DMS153 treated with DMSO at 0.1 percent for 48 hours (cell line): Measurements from ENCODE around the gene GPR32.
"Not testable (repeated sequence)": the region's sequence is repeated elsewhere in the genome, so short reads cannot be mapped to it uniquely, and the experiment has no call there.

Experiments
- DNase-seq: peaks from one replicate; lab custom pipeline; 2025; ENCODE audit not compliant: unreplicated experiment; lab: John Stamatoyannopoulos, UW

GPR32 gene

GRCh38 chr19:50747141-50747540 lies 23.1 kb upstream of the GPR32 start:
- not testable (repeated sequence) for DNase-seq

GRCh38 chr19:50749490-50749889 lies 20.8 kb upstream of the GPR32 start:
- DNase-seq = no peak

- DNase-seq = no peak
Measured at GRCh38 chr19:50750010-50750409, 20.3 kb upstream of the GPR32 start.

- no peak for DNase-seq
Measured at GRCh38 chr19:50753879-50754278, 16.4 kb upstream of the GPR32 start.

- not testable (repeated sequence) for DNase-seq
Measured at GRCh38 chr19:50756244-50756643, 14.0 kb upstream of the GPR32 start.

- DNase-seq = not testable (repeated sequence)
Measured at GRCh38 chr19:50757624-50758023, 12.6 kb upstream of the GPR32 start.

GRCh38 chr19:50759076-50759475 lies 11.2 kb upstream of the GPR32 start:
- not testable (repeated sequence) for DNase-seq

GRCh38 chr19:50759886-50760285 lies 10.4 kb upstream of the GPR32 start:
- no peak for DNase-seq

- DNase-seq = not testable (repeated sequence)
Measured at GRCh38 chr19:50761501-50761900, 8.8 kb upstream of the GPR32 start.

- not testable (repeated sequence) for DNase-seq
Measured at GRCh38 chr19:50763521-50763920, 6.7 kb upstream of the GPR32 start.

- no peak for DNase-seq
Measured at GRCh38 chr19:50764409-50764808, 5.9 kb upstream of the GPR32 start.

- DNase-seq = not testable (repeated sequence)
Measured at GRCh38 chr19:50766746-50767145, 3.5 kb upstream of the GPR32 start.

GRCh38 chr19:50767263-50767662 lies 3.0 kb upstream of the GPR32 start:
- not testable (repeated sequence) for DNase-seq

GRCh38 chr19:50768277-50768676 lies 2.0 kb upstream of the GPR32 start:
- DNase-seq = no peak

GRCh38 chr19:50770888-50771287 lies 624 bp downstream of the GPR32 start:
- DNase-seq = no peak

- no peak for DNase-seq
Measured at GRCh38 chr19:50772476-50772875, 2.2 kb downstream of the GPR32 start.

- not testable (repeated sequence) for DNase-seq
Measured at GRCh38 chr19:50772912-50773311, 2.6 kb downstream of the GPR32 start.

- DNase-seq = not testable (repeated sequence)
Measured at GRCh38 chr19:50773454-50773853, 3.2 kb downstream of the GPR32 start.

- no peak for DNase-seq
Measured at GRCh38 chr19:50776131-50776530, 5.9 kb downstream of the GPR32 start.

GRCh38 chr19:50777261-50777660 lies 7.0 kb downstream of the GPR32 start:
- DNase-seq = no peak

GRCh38 chr19:50777830-50778303 lies 7.6 kb downstream of the GPR32 start:
- DNase-seq = no peak

GRCh38 chr19:50778906-50779430 lies 8.7 kb downstream of the GPR32 start:
- DNase-seq = no peak
